ENCODE results near the gene MAIP1. TPM values are rescaled to one million over a fixed set of nuclear protein-coding genes. Genes with fewer than 3 reads are reported as not detected.

MAIP1 gene
- polyA plus RNA-seq, 1 of the 3 experiments (the other 2 are of a cell fraction) = 11.5 TPM

DNA sequence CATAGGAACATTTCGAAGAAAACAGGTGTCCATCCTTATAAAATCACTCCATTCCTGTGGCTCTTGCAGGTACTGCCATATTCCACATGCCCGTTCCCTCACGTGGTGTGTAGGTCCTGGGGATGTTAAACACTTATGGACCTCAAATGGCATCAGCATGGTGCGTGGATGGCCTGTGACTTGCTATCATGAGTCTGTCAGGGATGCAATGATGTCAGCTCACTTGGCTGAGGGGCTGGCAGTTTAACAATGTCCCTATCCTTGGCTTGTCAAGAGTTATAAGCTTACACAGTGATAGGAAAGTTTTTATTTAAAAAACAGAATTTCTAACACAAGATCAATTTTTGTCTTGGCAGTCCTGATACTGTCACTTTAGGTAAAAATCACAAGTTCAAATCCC, 28.8 kb downstream of the MAIP1 start:
- H3K9ac ChIP-seq = no peak overlapping the region
- no peak for DNase-seq
- no peaks in the 10 kb centered on the region for H3K36me3 ChIP-seq (replicated peaks in 1 of 2; ENCODE audit: control insufficient read depth in 1 of 2, insufficient read depth in 2 of 2, low read length in 1 of 2)
- no peak for TF ChIP-seq TCF12 (IDR thresholded peaks at IDR 0.05)
- no peak for TF ChIP-seq EP300 (IDR thresholded peaks at IDR 0.05; ENCODE audit: borderline replicate concordance in 1 of 2, low read depth in 1 of 2, low read length in 1 of 2)
- TF ChIP-seq TEAD4 (IDR thresholded peaks at IDR 0.05; ENCODE audit: borderline replicate concordance, insufficient read depth) = no peak
- no peak for TF ChIP-seq FOXJ3 (CRISPR knock-in tag; IDR thresholded peaks at IDR 0.05)
- no peak for TF ChIP-seq SIN3A (IDR thresholded peaks at IDR 0.05; ENCODE audit: borderline replicate concordance, low read depth, low read length)
- TF ChIP-seq FOSL2 (IDR thresholded peaks at IDR 0.05; ENCODE audit: borderline replicate concordance, low read depth) = no peak
- TF ChIP-seq MXI1 (IDR thresholded peaks at IDR 0.05; ENCODE audit: low read depth, low read length) = no peak
- TF ChIP-seq, protein P1, sequence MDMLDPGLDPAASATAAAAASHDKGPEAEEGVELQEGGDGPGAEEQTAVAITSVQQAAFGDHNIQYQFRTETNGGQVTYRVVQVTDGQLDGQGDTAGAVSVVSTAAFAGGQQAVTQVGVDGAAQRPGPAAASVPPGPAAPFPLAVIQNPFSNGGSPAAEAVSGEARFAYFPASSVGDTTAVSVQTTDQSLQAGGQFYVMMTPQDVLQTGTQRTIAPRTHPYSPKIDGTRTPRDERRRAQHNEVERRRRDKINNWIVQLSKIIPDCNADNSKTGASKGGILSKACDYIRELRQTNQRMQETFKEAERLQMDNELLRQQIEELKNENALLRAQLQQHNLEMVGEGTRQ (IDR thresholded peaks at IDR 0.05; ENCODE audit: borderline replicate concordance, low read depth, low read length) = no peak
- TF ChIP-seq NRF1 (IDR thresholded peaks at IDR 0.05; ENCODE audit: low read depth, low read length) = no peak
- POLR2A ChIA-PET = no interaction called here
- H3K9me2 ChIP-seq = no peaks in the 10 kb centered on the region
- H3K27ac ChIP-seq (ENCODE audit: low read depth in 2 of 2, low read length in 1 of 2) = no peak overlapping the region
- H3K4me1 ChIP-seq (ENCODE audit: control insufficient read depth in 1 of 2, insufficient read depth in 2 of 2, low read depth in 1 of 2, low read length in 1 of 2) = peaks cover 0 to 5% of the 10 kb centered on the region in 2 experiments; a peak in 2 of 4 replicates
- no peak overlapping the region for H2AFZ ChIP-seq (ENCODE audit: low read depth)
- 77% methylated on average over 2 of the region's 4 CpGs for WGBS (ENCODE audit: low lambda C conversion rate)
- no peak overlapping the region for H3K4me2 ChIP-seq
- CTCF ChIA-PET = interaction anchor here (0.7 to 3.8 kb wide), 9 partner anchors 11 to 497 kb away, joined by 3 to 57 read pairs (median 4); partner anchors contain the start of gene SPATS2L
- H3K79me2 ChIP-seq (ENCODE audit: insufficient read depth) = no peaks in the 10 kb centered on the region
- H3F3A ChIP-seq (replicated peaks; ENCODE audit: insufficient read depth) = no peaks in the 10 kb centered on the region
- no peaks in the 10 kb centered on the region for H3K27me3 ChIP-seq (ENCODE audit: insufficient read depth)
- no peaks in the 10 kb centered on the region for H3K9me3 ChIP-seq
- H4K20me1 ChIP-seq (ENCODE audit: insufficient read depth) = no peaks in the 10 kb centered on the region
- H3K4me3 ChIP-seq (ENCODE audit: low read depth in 2 of 2, low read length in 1 of 2) = no peak overlapping the region

DNA sequence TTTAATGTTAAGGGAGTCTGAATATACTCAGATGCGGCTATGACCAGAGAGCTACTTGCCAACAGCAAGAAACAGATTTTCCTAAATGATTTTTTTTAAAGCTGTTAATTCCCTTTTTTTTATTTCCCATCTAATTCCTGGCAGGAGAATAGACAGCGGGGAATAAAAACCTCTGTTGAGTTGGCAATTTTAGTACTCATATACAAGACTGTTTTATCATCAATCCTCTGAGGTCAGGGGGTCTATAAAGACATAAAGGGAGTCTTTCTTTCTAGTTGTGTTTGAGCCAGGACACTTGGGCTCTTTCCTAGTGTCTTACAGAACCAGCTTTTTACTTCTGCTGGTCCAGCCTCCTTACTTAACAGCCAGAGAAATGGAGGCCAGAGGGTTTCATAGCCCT, 29.4 kb downstream of the MAIP1 start:
- no peaks in the 10 kb centered on the region for H3F3A ChIP-seq (replicated peaks; ENCODE audit: insufficient read depth)
- ChIA-PET POLR2A (no interaction called here), CTCF (interaction anchor here (0.8 to 3.8 kb wide), 14 partner anchors 11 to 790 kb away, joined by 3 to 57 read pairs (median 4); partner anchors contain the start of gene SPATS2L)
- H3K79me2 ChIP-seq (ENCODE audit: insufficient read depth) = no peaks in the 10 kb centered on the region
- no peak for TF ChIP-seq SMC3 (IDR thresholded peaks at IDR 0.05; ENCODE audit: low read depth, low read length)
- no peak for TF ChIP-seq EP300 (IDR thresholded peaks at IDR 0.05; ENCODE audit: borderline replicate concordance in 1 of 2, low read depth in 1 of 2, low read length in 1 of 2)
- no peak for TF ChIP-seq SIN3A (IDR thresholded peaks at IDR 0.05; ENCODE audit: borderline replicate concordance, low read depth, low read length)
- TF ChIP-seq, protein P1 (IDR thresholded peaks at IDR 0.05; ENCODE audit: borderline replicate concordance, low read depth, low read length) = no peak
- TF ChIP-seq RAD21 (IDR thresholded peaks at IDR 0.05; ENCODE audit: low read length) = no peak
- TF ChIP-seq RXRA (IDR thresholded peaks at IDR 0.05; ENCODE audit: borderline replicate concordance, low read depth) = no peak
- TF ChIP-seq TCF12 (IDR thresholded peaks at IDR 0.05) = no peak
- TF ChIP-seq EZH2phosphoT487 (IDR thresholded peaks at IDR 0.05; ENCODE audit: borderline replicate concordance, low read depth) = no peak
- TF ChIP-seq ELF1 (IDR thresholded peaks at IDR 0.05) = no peak
- no peak for TF ChIP-seq MXI1 (IDR thresholded peaks at IDR 0.05; ENCODE audit: low read depth, low read length)
- no peak for TF ChIP-seq CHD2 (IDR thresholded peaks at IDR 0.05; ENCODE audit: low read length, partially characterized antibody)
- peaks cover 0 to 1% of the 10 kb centered on the region in 2 experiments; a peak in 2 of 4 replicates for H3K4me1 ChIP-seq (ENCODE audit: control insufficient read depth in 1 of 2, insufficient read depth in 2 of 2, low read depth in 1 of 2, low read length in 1 of 2)
- H3K9me2 ChIP-seq = no peaks in the 10 kb centered on the region
- no peak overlapping the region for H2AFZ ChIP-seq (ENCODE audit: low read depth)
- no peak overlapping the region for H3K9ac ChIP-seq
- WGBS (ENCODE audit: low lambda C conversion rate) = 88% methylated on average over 2 of the region's 2 CpGs
- no peaks in the 10 kb centered on the region for H4K20me1 ChIP-seq (ENCODE audit: insufficient read depth)
- no peak overlapping the region for H3K27ac ChIP-seq (ENCODE audit: low read depth in 2 of 2, low read length in 1 of 2)
- no peak for DNase-seq
- no peak overlapping the region for H3K4me3 ChIP-seq (ENCODE audit: low read depth in 2 of 2, low read length in 1 of 2)
- H3K36me3 ChIP-seq (replicated peaks in 1 of 2; ENCODE audit: control insufficient read depth in 1 of 2, insufficient read depth in 2 of 2, low read length in 1 of 2) = no peaks in the 10 kb centered on the region
- H3K27me3 ChIP-seq (ENCODE audit: insufficient read depth) = no peaks in the 10 kb centered on the region
- H3K4me2 ChIP-seq = no peak overlapping the region
- no peaks in the 10 kb centered on the region for H3K9me3 ChIP-seq
